IMR-90 (cell line): ENCODE results near the gene PTCH2. TPM values are rescaled to one million over a fixed set of nuclear protein-coding genes. Genes with fewer than 3 reads are reported as not detected.

Experiments
- ATAC-seq: fragments of 200-7000 bp; cut with Tn5 transposase; 2 replicates; pipeline ENCODE4 v1.9.1; 2020; ENCODE audit warnings: low read depth, mild to moderate bottlenecking, moderate library complexity
- BruUV-seq: library from RNA; stranded (reverse); fragments of 400-500 nt; replicated peaks from 2 replicates; lab custom pipeline; 2021; lab: Mats Ljungman, UMichigan
- CTCF ChIA-PET: fragments of 300-600 bp; formaldehyde crosslinking; extraction: SDS; loops from one replicate; lab custom pipeline; 2021; ENCODE audit warnings: antibody characterized with exemption; lab: Yijun Ruan, JAX
- POLR2A ChIA-PET: fragments of 300-600 bp; sonication (Branson Sonifier 250); formaldehyde crosslinking; loops from one replicate; lab custom pipeline; 2022; ENCODE audit warnings: antibody characterized with exemption; ENCODE audit not compliant: unreplicated experiment; lab: Charles Lee
- DNase-seq: peaks from one replicate; pipeline ENCODE4 v3.0.0; 2013
- H2AFZ ChIP-seq: replicated peaks from 2 replicates; pipeline ENCODE3; 2013; ENCODE audit warnings: low read length, mild to moderate bottlenecking; ENCODE audit not compliant: poor library complexity
- H2AK5ac ChIP-seq: 2 replicates; pipeline ENCODE4 v1.6.1; 2013; ENCODE audit warnings: low read depth, low read length, inconsistent platforms
- H2AK9ac ChIP-seq: replicated peaks from 2 replicates; pipeline ENCODE3; 2013; ENCODE audit warnings: mild to moderate bottlenecking, low read depth, low read length, moderate library complexity; ENCODE audit not compliant: poor library complexity
- H2BK120ac ChIP-seq: 2 replicates; pipeline ENCODE4 v1.6.1; 2013; ENCODE audit warnings: low read depth, low read length, inconsistent platforms
- H2BK15ac ChIP-seq: 3 replicates; pipeline ENCODE4 v1.6.1; 2013; ENCODE audit warnings: low read depth, low read length, inconsistent platforms
- H2BK20ac ChIP-seq: 2 replicates; pipeline ENCODE4 v1.6.1; 2013; ENCODE audit warnings: low read depth, mild to moderate bottlenecking, inconsistent platforms, low read length, moderate library complexity
- H2BK5ac ChIP-seq: 2 replicates; pipeline ENCODE4 v1.6.1; 2013; ENCODE audit warnings: mild to moderate bottlenecking, low read depth, low read length, inconsistent platforms; ENCODE audit not compliant: poor library complexity, severe bottlenecking
- H3K14ac ChIP-seq: replicated peaks from 2 replicates; pipeline ENCODE4 v1.6.1; 2013; ENCODE audit warnings: low read depth, low read length, inconsistent platforms
- H3K18ac ChIP-seq: 2 replicates; pipeline ENCODE4 v1.6.1; 2013; ENCODE audit warnings: low read depth, low read length, control low read depth
- H3K23ac ChIP-seq: 2 replicates; pipeline ENCODE4 v1.6.1; 2013; ENCODE audit warnings: low read depth, low read length, inconsistent platforms
- H3K27ac ChIP-seq: 2 replicates; pipeline ENCODE4 v1.5.1; 2013; ENCODE audit warnings: mild to moderate bottlenecking, control low read depth, low read length; ENCODE audit not compliant: insufficient read depth
- H3K27me3 ChIP-seq: 2 replicates; pipeline ENCODE4 v1.6.1; 2013; ENCODE audit warnings: low read length; ENCODE audit not compliant: control insufficient read depth, insufficient read depth
- H3K36me3 ChIP-seq: 2 replicates; pipeline ENCODE4 v1.6.1; 2013; ENCODE audit warnings: low read length, mixed read lengths; ENCODE audit not compliant: control insufficient read depth, insufficient read depth
- H3K4ac ChIP-seq: 2 replicates; pipeline ENCODE4 v1.6.1; 2013; ENCODE audit warnings: low read depth, low read length, inconsistent platforms
- H3K4me1 ChIP-seq: 2 replicates; pipeline ENCODE4 v1.6.1; 2013; ENCODE audit warnings: low read length, mixed read lengths; ENCODE audit not compliant: control insufficient read depth, insufficient read depth
- H3K4me2 ChIP-seq: 2 replicates; pipeline ENCODE4 v1.6.1; 2013; ENCODE audit warnings: low read depth, mild to moderate bottlenecking, control low read depth, low read length, moderate library complexity
- H3K4me3 ChIP-seq: 2 replicates; pipeline ENCODE4 v1.5.1; 2013; ENCODE audit warnings: low read depth, mild to moderate bottlenecking, control low read depth, low read length, moderate library complexity; ENCODE audit not compliant: insufficient read depth
- H3K56ac ChIP-seq: 2 replicates; pipeline ENCODE4 v1.6.1; 2013; ENCODE audit warnings: low read length, inconsistent platforms; ENCODE audit not compliant: insufficient read depth; ENCODE audit errors: extremely low read depth
- H3K79me1 ChIP-seq, 2 experiments: 2 replicates each; pipeline ENCODE4 v1.6.1; 2013; ENCODE audit warnings: low read length in 2 of 2, inconsistent platforms in 1 of 2, low read depth in 1 of 2
- H3K9ac ChIP-seq: 2 replicates; pipeline ENCODE4 v1.6.1; 2013; ENCODE audit warnings: low read depth, low read length, control low read depth
- H3K9me1 ChIP-seq: 2 replicates; pipeline ENCODE4 v1.6.1; 2013; ENCODE audit warnings: low read length, inconsistent platforms; ENCODE audit not compliant: insufficient read depth
- H3K9me3 ChIP-seq: 2 replicates; pipeline ENCODE4 v1.6.1; 2013; ENCODE audit warnings: low read length; ENCODE audit not compliant: control insufficient read depth, insufficient read depth
- H4K20me1 ChIP-seq: 2 replicates; pipeline ENCODE4 v1.6.1; 2013; ENCODE audit warnings: low read length, inconsistent platforms; ENCODE audit not compliant: insufficient read depth
- H4K5ac ChIP-seq: 2 replicates; pipeline ENCODE4 v1.6.1; 2013; ENCODE audit warnings: mild to moderate bottlenecking, low read depth, low read length, control low read depth
- H4K8ac ChIP-seq, 2 experiments: 2 replicates each; pipeline ENCODE4 v1.6.1; 2013; ENCODE audit warnings: low read depth in 2 of 2, low read length in 2 of 2, control low read depth in 1 of 2, inconsistent platforms in 1 of 2
- H4K91ac ChIP-seq: 2 replicates; pipeline ENCODE4 v1.6.1; 2013; ENCODE audit warnings: low read depth, low read length, inconsistent platforms; ENCODE audit not compliant: insufficient read depth
- BHLHE40 ChIP-seq: fragments of 150-350 bp; IDR thresholded peaks from 2 replicates; pipeline ENCODE4 v1.6.1; 2016; ENCODE audit warnings: mild to moderate bottlenecking, low read depth, low read length
- CEBPB ChIP-seq: IDR thresholded peaks from 2 replicates; pipeline ENCODE4 v1.6.1; 2012; ENCODE audit warnings: low read depth, low read length, improper control_type of control experiment
- CHD1 ChIP-seq: IDR thresholded peaks from 2 replicates; pipeline ENCODE4 v1.6.1; 2012; ENCODE audit warnings: low read depth, low read length, improper control_type of control experiment
- CTCF ChIP-seq: conservative IDR thresholded peaks from 2 replicates; pipeline ENCODE4 v1.5.1; 2012; ENCODE audit warnings: mild to moderate bottlenecking, low read depth, low read length, improper control_type of control experiment
- ELK1 ChIP-seq: fragments of 150-350 bp; IDR thresholded peaks from 2 replicates; pipeline ENCODE4 v1.6.1; 2016; ENCODE audit warnings: low read depth, mild to moderate bottlenecking, low read length, moderate library complexity, borderline replicate concordance
- FOS ChIP-seq: fragments of 150-350 bp; IDR thresholded peaks from 2 replicates; pipeline ENCODE4 v1.6.1; 2016; ENCODE audit warnings: low read depth, low read length
- MAFK ChIP-seq: IDR thresholded peaks from 2 replicates; pipeline ENCODE4 v1.6.1; 2012; ENCODE audit warnings: low read depth, low read length, improper control_type of control experiment
- MAZ ChIP-seq: IDR thresholded peaks from 2 replicates; pipeline ENCODE4 v1.6.1; 2012; ENCODE audit warnings: low read depth, mild to moderate bottlenecking, low read length, improper control_type of control experiment, moderate library complexity, borderline replicate concordance
- MXI1 ChIP-seq: IDR thresholded peaks from 2 replicates; pipeline ENCODE4 v1.6.1; 2012; ENCODE audit warnings: low read depth, mild to moderate bottlenecking, low read length, moderate library complexity, borderline replicate concordance
- NFE2L2 ChIP-seq: fragments of 150-350 bp; IDR thresholded peaks from 2 replicates; pipeline ENCODE4 v1.6.1; 2016; ENCODE audit warnings: low read depth, mild to moderate bottlenecking, low read length
- POLR2A ChIP-seq: IDR thresholded peaks from 2 replicates; pipeline ENCODE4 v1.6.1; 2012; ENCODE audit warnings: mild to moderate bottlenecking, low read depth, low read length
- RAD21 ChIP-seq: IDR thresholded peaks from 2 replicates; pipeline ENCODE4 v1.6.1; 2012; ENCODE audit warnings: low read length, improper control_type of control experiment
- RCOR1 ChIP-seq: IDR thresholded peaks from 2 replicates; pipeline ENCODE4 v1.6.1; 2012; ENCODE audit warnings: mild to moderate bottlenecking, low read length, improper control_type of control experiment; ENCODE audit not compliant: insufficient replicate concordance
- RFX5 ChIP-seq: IDR thresholded peaks from 2 replicates; pipeline ENCODE4 v1.8.0; 2012; ENCODE audit warnings: low read depth, mild to moderate bottlenecking, low read length, moderate library complexity
- SMC3 ChIP-seq: fragments of 150-350 bp; IDR thresholded peaks from 2 replicates; pipeline ENCODE4 v1.6.1; 2016; ENCODE audit warnings: low read depth, mild to moderate bottlenecking, antibody characterized with exemption, low read length, moderate library complexity
- USF2 ChIP-seq: fragments of 150-350 bp; IDR thresholded peaks from 2 replicates; pipeline ENCODE4 v1.6.1; 2017; ENCODE audit warnings: mild to moderate bottlenecking, antibody characterized with exemption, low read length, low read depth
- WGBS, 2 experiments: methylation state at CpG; one replicate each; pipeline versions ENCODE4 v1.1.5 to v1.1.7; 2013; ENCODE audit warnings: missing lambda C conversion rate in 2 of 2; ENCODE audit not compliant: insufficient read length in 1 of 2; ENCODE audit errors: extremely low coverage in 2 of 2; 5-methylcytosine and 5-hydroxymethylcytosine counted together
- dilution Hi-C: fragments of 300-500 bp; cut with HindIII; formaldehyde crosslinking; loops from one replicate; pipeline ENCODE4 v1.14.3; 2018; ENCODE audit warnings: low sequenced_read_pairs; ENCODE audit not compliant: unreplicated experiment
- in situ Hi-C: fragments of 300-500 bp; cut with MboI; formaldehyde crosslinking; loops from 3 replicates; pipeline ENCODE4 v1.14.3; 2019; ENCODE audit warnings: low sequenced_read_pairs, inconsistent platforms, mixed read lengths
- intact Hi-C: fragments of 100-400 bp; cut with micrococcal nuclease; formaldehyde crosslinking; loops from 2 replicates; pipeline ENCODE4 v1.10.0; 2022
- polyA plus RNA-seq, 3 experiments: library from polyadenylated mRNA; depleted of rRNA; stranded (reverse); fragments of >200 nt; gene quantifications; 2 replicates each; pipeline ENCODE4 v1.2.3, GENCODE V29; 2012; ENCODE audit warnings: low replicate concordance in 1 of 3
- total RNA-seq: library from RNA; depleted of rRNA; stranded (reverse); fragments of >200 nt; gene quantifications from 2 replicates; pipeline ENCODE4 v1.2.3, GENCODE V29; 2012

Gene PTCH2
- total and polyA plus RNA-seq, 2 of the 4 experiments (the other 2 are of a cell fraction): under 0.01 to 0.56 TPM

GRCh38 chr1:44822981-44823451, 20.0 kb downstream of the PTCH2 start:
- no peak overlapping the region for H3K4ac ChIP-seq
- H3K9me1 ChIP-seq: peaks cover 2% of the 10 kb centered on the region; the same call in 1 of the 2 replicates
- H2BK15ac ChIP-seq: no peak overlapping the region
- CTCF ChIA-PET: no interaction called here
- peaks cover 8% of the 10 kb centered on the region; the same call in 1 of the 2 replicates for H4K20me1 ChIP-seq
- POLR2A ChIA-PET: no interaction called here
- H3K79me1 ChIP-seq: no peaks in the 10 kb centered on the region; a peak in 1 of 4 replicates
- H3K4me3 ChIP-seq: no peak overlapping the region
- H2AK5ac ChIP-seq: no peak overlapping the region
- WGBS, 2 experiments: 93% methylated on average over 7 of the region's 15 CpGs; no CpG with 5 or more reads in 1 of the 2 experiments
- H2AFZ ChIP-seq: no peak overlapping the region
- BruUV-seq: no TSS peak
- DNase-seq: no peak
- H3K56ac ChIP-seq: no peak overlapping the region
- no peak overlapping the region for H3K27ac ChIP-seq
- H4K91ac ChIP-seq: no peak overlapping the region
- intact Hi-C loops (no loop called here), in situ Hi-C loops (no loop called here), dilution Hi-C loops (no loop called here)
- H2BK120ac ChIP-seq: no peak overlapping the region
- no peak overlapping the region for H2BK5ac ChIP-seq
- no peak for ATAC-seq
- H3K27me3 ChIP-seq: no peaks in the 10 kb centered on the region
- H4K8ac ChIP-seq: no peak overlapping the region
- no peak overlapping the region for H3K9ac ChIP-seq
- no peak overlapping the region for H3K18ac ChIP-seq
- no peak overlapping the region for H4K5ac ChIP-seq
- TF ChIP-seq FOS (no peak), RAD21 (no peak), MXI1 (no peak), POLR2A (no peak), MAZ (no peak), CHD1 (no peak), MAFK (no peak), BHLHE40 (no peak), CEBPB (no peak), NFE2L2 (no peak), ELK1 (no peak), SMC3 (no peak), USF2 (no peak), CTCF (no peak), RFX5 (no peak), RCOR1 (no peak)
- H3K14ac ChIP-seq: no peak overlapping the region
- no peak overlapping the region for H2BK20ac ChIP-seq
- H2AK9ac ChIP-seq: no peak overlapping the region
- H3K23ac ChIP-seq: no peak overlapping the region
- no peaks in the 10 kb centered on the region; the same call in 1 of the 2 replicates for H3K4me1 ChIP-seq
- H3K9me3 ChIP-seq: no peaks in the 10 kb centered on the region
- no peak overlapping the region for H3K4me2 ChIP-seq
- no peaks in the 10 kb centered on the region for H3K36me3 ChIP-seq
